GM18526 (cell line): ENCODE data around the gene KLHL22.

Experiments
- POLR2A ChIP-seq: IDR thresholded peaks from 3 replicates; pipeline ENCODE4 v1.6.1; 2011; ENCODE audit not compliant: insufficient read length; ENCODE audit errors: extremely low read depth

The KLHL22 gene

DNA sequence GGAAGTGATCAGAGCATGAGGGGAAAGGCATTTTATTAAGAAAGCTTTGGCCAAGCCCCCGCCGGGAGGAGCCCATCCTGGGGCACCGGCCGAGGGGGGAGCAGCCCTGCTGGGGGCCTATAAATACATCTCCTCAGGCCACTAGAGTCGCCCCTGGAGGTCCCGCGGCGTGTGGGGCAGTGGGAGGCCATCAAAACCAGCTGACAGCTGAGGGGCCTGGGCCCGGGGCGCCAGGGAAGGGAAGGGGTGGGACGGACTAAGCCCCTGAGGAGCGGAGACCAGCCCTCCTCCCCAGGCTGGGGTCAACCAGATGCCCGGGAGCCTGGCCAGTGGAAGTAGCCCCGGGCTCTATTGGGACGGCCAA, 71.0 kb downstream of the KLHL22 start:
- TF ChIP-seq POLR2A, result no peak

DNA sequence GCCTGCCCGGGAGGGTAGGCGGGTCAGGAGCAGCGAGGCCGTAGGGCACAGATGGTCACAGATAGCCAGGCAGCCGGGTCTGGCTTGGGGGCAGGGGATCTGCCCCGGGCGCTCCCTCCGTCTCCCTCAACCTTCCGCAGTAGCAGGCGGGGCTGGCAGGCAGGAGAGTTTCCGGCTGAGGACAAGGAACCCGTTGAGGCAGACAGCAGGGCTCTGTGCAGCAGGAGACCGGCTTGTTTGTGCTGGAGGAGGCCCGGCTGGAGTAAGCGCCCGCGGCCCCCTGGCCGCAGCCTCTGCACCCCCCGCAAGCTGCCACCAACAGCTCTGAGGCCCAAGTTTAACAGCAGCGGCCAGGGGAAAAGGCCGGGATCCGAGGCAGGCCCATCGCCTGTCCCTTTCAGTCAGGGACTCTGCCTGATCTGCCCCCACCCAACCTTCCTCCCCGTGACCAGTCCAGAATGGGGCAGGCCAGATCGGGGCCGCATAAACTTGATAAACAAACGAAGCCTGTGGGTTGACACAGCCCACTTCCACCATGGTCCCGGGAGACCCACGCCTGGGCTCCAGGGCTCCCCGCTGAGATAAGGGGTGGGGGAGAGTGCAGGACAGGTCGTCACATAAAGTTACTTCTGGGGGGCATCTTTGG, 71.6 kb downstream of the KLHL22 start:
- no peak for TF ChIP-seq POLR2A

DNA sequence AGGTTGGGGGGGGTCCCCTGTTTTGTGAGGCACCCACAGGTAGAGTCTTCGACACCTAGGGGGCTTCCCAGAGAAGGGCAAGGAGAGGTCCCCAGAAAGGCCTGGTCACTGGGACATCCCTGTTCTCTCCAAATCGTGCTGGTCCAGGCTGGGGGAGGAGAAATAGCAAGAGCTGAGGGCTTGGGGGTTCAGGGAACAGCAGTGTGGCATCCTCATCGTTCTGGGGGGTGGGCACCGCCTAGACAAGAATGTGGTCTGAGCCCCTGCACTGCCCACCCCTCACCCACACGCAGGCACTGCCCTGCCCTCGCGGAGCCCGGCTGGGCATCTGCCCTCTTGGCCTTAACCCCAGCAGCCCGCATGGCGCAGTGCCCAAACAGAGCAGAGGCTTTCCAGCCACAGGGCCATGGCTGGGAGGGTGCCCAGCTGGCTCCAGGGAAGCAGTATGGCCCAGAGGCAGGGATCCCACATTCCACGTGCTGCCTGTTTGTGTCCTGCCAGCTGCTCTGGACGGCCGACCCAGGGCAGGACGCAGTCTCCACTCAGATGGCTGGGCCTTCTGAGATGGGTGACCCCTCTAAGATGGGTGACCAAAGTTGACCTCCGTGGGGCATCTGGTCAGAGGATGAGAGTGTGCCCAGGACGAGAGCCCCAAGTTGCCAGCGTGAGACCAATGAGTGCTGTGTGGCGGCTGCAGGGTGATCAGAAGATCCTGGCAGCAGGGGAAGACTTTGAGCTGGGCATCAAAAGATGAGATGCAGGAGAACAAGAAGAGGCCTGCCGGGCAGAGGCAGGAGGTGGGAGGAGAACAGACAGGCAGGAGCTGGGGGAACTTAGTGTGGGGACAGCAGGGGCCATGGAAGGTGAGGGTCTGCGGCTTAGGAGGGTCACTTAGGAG, 72.3 kb downstream of the KLHL22 start:
- TF ChIP-seq POLR2A, result no peak

DNA sequence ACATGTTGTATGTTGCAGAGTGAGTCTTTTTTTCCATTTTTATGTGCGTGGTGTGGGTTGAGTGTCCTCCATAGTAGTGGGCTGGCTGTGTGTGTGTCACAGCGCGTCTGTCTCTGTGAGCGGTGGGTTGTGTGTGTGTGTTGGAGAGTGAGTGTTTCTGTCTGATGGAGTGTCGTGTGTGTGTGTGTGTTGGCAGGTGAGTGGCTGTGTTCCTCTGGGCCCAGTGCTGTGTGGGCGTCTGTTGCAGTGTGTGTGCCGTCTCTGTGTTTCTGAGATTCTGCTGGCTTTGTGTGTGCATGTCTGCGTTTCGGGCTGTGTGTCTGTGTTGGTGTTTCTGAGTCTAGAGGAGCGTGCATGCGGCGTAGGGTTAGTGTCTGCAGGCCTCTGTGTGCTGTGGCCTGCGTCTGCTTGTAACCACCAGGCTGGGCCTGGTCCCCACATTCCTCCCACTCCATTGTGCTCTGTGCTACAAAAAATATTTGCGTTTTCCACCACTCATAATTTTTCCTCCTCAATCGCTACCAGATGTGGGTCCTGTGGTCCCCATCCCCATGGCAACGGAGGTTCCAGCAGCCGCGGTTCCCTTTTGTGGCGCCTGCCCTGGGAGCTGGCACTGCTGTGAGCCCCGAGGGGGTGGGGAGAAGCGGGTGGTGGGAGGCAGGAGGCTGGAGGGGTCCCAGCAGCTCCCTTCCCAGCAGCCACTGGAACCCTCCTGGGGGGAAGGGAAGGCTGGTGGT, 73.2 kb downstream of the KLHL22 start:
- TF ChIP-seq POLR2A, result no peak

DNA sequence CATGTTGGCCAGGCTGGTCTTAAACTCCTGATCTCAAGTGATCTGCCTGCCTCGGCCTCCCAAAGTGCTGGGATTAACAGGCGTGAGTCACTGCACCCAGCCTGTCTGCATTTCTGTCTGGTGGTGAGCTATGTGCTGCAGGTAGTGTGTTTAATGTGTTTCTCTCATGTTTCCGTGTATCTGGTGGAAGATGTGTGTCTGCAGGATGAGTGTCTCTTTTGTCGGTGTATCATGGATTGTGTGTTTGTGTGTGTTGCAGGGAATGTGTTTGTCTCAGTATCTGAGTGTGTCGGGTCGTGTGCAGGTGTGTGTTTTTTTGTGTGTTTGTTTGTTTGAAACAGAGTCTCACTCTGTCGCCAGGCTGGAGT, 74.1 kb downstream of the KLHL22 start:
- no peak for TF ChIP-seq POLR2A

DNA sequence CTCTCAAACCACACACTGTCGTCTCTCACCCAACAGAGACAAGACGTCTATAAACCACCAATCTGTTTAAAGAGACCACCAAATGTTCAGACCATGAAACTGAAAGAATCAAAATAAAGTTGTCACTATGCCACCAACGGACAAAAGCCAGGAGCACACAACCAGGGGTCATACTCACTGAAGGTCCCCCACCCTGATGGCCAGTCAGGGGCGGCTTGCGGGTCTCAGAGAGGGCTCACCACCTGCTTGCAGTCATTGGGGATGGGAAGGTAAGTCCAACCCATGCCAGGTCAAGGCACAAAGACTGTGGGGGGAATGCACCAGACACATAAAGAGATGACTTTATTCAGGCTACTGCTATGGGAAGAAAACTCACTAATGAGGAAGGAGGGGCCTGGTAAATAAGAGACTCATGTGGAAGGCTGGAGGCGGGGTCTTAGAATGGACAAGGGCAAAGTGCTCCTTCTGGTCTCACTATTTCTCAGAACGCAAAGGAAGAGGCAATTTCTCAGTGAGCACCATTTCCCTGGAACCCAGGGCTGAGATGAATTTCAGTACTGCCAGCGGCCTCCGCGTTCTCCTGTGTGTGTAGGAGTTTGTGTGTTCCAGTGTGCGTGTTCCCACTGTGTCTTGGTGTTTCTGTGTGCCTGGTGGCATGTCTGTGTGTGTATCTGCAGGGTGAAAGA, 75.3 kb downstream of the KLHL22 start:
- no peak for TF ChIP-seq POLR2A

DNA sequence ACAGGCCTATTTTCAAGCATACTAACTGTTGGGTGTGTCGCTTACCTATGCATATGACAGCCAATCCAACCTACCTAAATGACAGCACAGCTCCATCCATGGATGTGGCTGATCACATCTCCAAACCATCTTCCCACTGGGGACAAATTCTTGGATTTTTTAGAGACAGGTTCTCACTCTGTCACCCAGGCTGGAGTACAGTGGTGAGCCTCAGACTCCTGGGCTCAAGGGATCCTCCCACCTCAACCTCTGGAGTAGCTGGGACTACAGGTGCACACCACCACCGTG, 76.0 kb downstream of the KLHL22 start:
- no peak for TF ChIP-seq POLR2A

DNA sequence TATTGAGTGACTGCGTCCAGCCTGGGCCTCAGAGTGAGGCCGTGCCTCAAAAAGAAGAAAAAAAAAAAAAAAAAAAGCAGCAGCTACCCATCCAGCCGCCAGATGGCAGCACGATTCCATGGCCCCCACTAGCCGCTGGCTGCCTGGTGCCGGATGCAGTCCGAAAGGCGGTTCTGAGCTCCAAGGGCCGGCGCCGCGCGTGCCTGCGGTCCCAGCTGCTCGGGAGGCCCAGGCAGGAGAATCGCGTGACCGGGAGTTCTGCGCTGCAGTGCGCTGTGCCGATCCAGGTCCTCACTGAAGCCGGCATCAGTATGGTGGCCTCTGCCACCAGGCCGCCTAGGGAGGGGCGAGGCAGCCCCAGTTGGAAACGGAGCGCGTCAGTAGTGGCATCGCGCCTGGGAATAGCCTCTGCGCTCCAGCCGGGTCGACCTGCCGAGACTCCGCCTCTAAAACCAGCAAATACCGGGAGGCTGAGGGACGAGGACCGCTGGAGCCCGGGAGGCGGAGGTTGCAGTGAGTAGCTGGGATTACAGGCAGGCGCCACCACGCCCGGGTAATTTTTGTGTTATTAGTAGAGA, 77.3 kb downstream of the KLHL22 start:
- TF ChIP-seq POLR2A, result no peak

DNA sequence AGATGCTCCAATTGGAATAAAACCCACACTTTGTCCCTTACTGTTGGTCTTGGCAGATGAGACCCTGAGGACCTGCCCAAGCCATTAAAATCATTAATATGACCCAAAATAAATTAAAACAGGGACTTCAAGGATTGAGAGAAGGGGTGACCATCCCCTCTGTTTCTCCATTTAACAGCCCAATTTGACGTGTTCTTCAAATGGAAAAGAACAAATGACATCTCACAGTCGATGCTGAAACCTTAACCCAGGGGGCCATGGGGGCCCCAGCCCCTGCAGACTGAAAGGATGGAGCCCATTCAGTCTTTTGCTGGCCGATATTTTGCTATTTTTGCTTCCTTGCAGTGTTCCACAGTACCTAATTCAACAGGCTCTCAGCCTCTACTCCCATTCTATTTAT, 81.1 kb downstream of the KLHL22 start:
- no peak for TF ChIP-seq POLR2A

DNA sequence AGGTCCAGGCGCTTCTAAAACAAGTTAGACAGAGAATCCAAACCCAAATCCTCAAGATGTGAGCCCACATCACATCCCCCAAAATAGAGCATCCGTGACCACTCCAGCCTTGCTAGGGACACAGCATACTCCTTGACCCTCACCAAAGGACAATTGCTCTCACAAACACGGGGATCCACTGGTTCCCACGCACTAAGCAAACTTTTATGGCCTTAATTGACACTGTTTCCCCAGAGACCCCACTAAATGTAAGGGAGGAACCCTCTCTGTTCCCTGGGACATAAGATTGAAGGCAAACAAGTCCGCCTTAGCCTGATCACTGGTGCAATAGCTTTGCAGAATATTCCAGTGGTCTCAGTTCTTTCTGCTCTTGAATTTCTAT, 81.5 kb downstream of the KLHL22 start:
- no peak for TF ChIP-seq POLR2A

DNA sequence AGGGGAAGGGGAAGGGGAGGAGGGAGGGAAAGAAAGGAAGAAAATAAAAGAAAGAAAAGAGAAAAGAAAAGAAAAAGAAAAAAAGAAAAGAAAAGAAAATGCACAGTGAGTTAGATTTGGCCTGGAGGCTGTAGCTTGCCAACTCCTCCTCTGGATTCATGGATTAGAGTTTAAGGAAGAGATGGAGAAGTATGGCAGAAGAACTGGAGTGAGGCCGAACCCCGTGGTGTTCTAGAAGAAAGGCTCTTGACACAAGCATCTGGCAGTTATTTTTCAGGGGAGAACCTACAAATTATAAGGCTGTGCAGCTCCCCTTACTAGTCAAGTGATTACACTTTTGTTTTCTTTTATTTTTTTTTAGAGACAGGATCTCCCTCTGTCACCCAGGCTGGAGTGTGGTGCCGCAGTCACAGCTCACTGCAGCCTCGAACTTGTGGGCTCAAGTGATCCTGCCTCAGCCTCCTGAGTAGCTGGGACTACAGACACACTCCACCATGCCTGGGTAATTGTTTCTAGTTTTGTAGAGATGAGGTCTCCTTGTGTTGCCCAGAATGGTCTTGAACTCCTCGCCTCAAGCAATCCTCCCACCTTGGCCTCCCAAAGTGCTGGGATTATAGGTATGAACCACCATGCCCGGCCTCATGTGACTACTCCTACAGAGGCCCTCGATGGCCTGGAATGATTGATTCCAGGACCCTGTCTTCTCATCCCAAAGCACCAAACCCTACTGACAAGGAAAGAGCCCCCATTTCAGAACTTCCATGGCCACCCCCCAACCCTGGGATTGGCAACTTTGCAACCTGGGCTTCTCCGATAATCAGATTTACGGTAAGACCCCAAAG, 82.2 kb downstream of the KLHL22 start:
- no peak for TF ChIP-seq POLR2A

DNA sequence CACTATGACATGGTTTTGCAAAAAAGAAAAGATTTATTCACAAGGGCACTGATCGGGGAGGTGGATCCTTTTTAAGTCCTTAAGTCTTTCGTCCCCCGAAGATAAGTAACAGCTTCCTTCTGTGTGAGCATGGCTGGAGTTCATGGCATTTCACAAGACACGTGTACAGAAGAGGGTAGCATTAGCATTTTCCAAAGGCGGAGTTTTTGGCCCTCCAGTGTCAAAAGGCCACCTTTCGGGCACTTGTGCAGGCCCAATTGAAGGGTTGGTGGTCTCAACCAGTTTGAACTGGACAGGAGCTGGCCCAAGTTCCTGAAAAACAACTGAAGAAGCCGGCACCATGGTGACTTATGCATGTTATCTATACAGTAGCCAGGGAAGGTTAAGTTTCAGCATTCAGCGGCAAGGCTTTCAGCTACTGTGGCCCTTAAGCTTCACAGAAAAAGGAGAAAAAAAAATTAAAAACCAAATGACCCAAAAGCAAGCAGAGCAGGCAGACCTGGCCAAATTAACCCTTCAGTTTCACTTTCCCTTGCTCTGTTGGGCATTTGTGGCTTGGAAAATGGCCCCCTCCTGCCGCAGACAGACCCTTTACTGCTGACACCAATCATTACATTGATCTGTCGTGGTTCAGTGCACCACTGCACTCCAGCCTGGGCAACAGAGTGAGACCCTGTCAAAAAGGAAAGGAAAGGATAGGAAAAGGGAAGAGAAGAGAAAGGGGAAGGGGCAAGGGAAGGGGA, 83.0 kb downstream of the KLHL22 start:
- no peak for TF ChIP-seq POLR2A

DNA sequence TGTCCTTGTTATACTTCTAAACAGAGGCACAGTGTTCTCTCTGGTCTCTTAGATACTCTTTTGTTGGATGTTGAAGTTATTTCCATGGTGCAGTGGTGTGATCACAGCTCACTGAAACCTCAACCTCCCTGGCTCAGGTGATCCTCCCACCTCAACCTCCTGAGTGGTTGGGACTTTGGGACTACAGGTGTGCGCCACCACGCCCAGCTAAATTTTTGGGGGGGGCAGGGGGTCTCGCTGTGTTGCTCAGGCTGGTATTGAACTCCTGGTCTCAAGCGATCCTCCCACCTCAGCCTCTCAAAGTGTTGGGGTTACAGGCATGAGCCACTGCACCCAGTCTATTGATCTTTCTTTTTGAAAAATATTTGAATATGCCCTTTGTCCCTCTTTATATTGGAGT, 86.7 kb downstream of the KLHL22 start:
- no peak for TF ChIP-seq POLR2A

DNA sequence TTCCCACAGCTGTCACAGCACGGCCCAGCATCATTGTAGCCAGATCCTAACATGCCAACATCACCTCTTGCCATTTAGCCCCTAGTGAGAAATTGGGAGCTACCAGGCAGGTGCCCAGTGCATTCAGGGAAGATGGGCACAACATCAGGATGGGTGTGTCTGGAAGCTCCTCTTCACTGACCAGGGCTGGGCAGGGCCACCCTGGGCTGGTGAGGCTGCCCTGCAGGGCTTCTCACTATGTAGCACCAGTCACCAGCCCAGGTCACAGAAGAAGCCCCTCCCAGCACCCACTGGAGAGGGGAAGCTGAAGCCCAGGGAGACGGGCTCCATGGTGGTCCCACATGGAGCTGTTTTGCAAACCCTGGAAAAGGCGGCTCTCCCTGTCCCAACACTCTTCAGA, 87.8 kb downstream of the KLHL22 start:
- no peak for TF ChIP-seq POLR2A
